Measurements from ENCODE around the gene OR10D3. TPM values are rescaled to one million over a fixed set of nuclear protein-coding genes. Genes with fewer than 3 reads are reported as not detected.

OR10D3 gene
- polyA plus RNA-seq, 3 donors, result not detected

DNA sequence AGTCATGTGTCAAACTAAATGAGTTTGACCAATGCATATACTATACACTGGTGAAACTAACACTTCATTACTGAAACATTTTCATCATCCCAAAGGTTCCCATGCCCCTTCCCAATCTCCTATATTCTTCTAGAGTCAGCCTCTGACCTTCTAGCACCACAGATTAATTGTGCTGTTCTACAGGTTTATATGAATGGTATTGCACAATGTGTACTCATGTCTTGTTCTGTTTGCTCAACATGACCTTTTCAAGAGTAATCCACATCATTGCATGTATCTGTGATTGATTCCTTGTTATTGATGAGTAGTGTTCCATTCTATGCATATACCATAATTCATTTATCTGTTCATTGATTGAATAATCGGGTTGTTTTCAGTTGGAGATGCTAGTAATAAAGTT lies 50.2 kb downstream of the OR10D3 start:
- whole genome bisulfite sequencing, 3 donors, result 20 to 81% (median 44%) methylated on average over 1 of the region's 1 CpG
- no peak overlapping the region for H3K27ac ChIP-seq (ENCODE audit: low read depth, low read length)

Other genes with a start within 250 kb of the OR10D3 start
- gene OR4D5, start 243.7 kb upstream of the OR10D3 start, polyA plus RNA-seq, result not detected
- not detected for gene OR6T1, start 239.5 kb upstream of the OR10D3 start, polyA plus RNA-seq
- not detected for gene OR10S1, start 205.6 kb upstream of the OR10D3 start, polyA plus RNA-seq
- not detected for gene OR10G6, start 188.2 kb upstream of the OR10D3 start, polyA plus RNA-seq
- gene OR10G4, start 170.3 kb upstream of the OR10D3 start, polyA plus RNA-seq, result under 1 TPM in 1 of 3 donors, not detected in 2; 0.13 TPM
- not detected for gene OR10G9, start 160.3 kb upstream of the OR10D3 start, polyA plus RNA-seq
- not detected for gene OR10G8, start 156.5 kb upstream of the OR10D3 start, polyA plus RNA-seq
- gene OR10G7, start 142.0 kb upstream of the OR10D3 start, polyA plus RNA-seq, result not detected
- gene VWA5A, start 67.9 kb upstream of the OR10D3 start, polyA plus RNA-seq, result 10 to 100 TPM in 2 of 3 donors, 1 to 10 TPM in 1; 9.2 to 15.0 (median 10.7) TPM
- not detected for gene OR8G1, start 57.8 kb downstream of the OR10D3 start, polyA plus RNA-seq
- gene OR8G5, start 73.0 kb downstream of the OR10D3 start, polyA plus RNA-seq, result not detected
- not detected for gene OR8D1, start 130.6 kb downstream of the OR10D3 start, polyA plus RNA-seq
- not detected for gene OR8D2, start 136.9 kb downstream of the OR10D3 start, polyA plus RNA-seq
- not detected for gene OR8B2, start 201.2 kb downstream of the OR10D3 start, polyA plus RNA-seq
- gene OR8B3, start 215.7 kb downstream of the OR10D3 start, polyA plus RNA-seq, result not detected
- gene OR8B4, start 241.5 kb downstream of the OR10D3 start, polyA plus RNA-seq, result not detected

Measured in adipose tissue (tissue), 3 donors.